ENCODE data around the gene PRR18. TPM values are rescaled to one million over a fixed set of nuclear protein-coding genes. Genes with fewer than 3 reads are reported as not detected.

PRR18 gene
- 0.17 TPM for polyA plus RNA-seq (2013, experiment 1 of 2)
- 0.19 TPM for polyA plus RNA-seq (2013, experiment 2 of 2)

GRCh38 chr6:166308033-166308768 is at the start of gene PRR18:
PRR18 (minus strand) TSS chr6:166308392; CDS start chr6:166308142, 250 bp downstream.
- peaks cover 2% of the 10 kb centered on the region for H3K79me1 ChIP-seq (ENCODE audit: low read depth, low read length)
- H3K4me2 ChIP-seq (ENCODE audit: insufficient read depth, low read length, poor library complexity, severe bottlenecking) = peak within 1 kb of the TSS; percentile 94
- no peak within 1 kb of the TSS for H3K4ac ChIP-seq (ENCODE audit: low read length)
- peak within 1 kb of the TSS; percentile 93 for H3K23ac ChIP-seq (ENCODE audit: low read depth, low read length, poor library complexity)
- no peaks in the 10 kb centered on the region for H3K9me3 ChIP-seq (replicated peaks in 1 of 2; ENCODE audit: control insufficient read depth in 2 of 2, insufficient read depth in 1 of 2, low read depth in 1 of 2, low read length in 2 of 2)
- H2BK5ac ChIP-seq (ENCODE audit: low read length) = no peak within 1 kb of the TSS
- H2AFZ ChIP-seq (ENCODE audit: low read length) = peak within 1 kb of the TSS; percentile 98
- no peak within 1 kb of the TSS for H2BK120ac ChIP-seq (ENCODE audit: low read depth, low read length)
- H3K18ac ChIP-seq (ENCODE audit: low read length) = peak within 1 kb of the TSS; percentile 93
- DNase-seq (ENCODE audit: low spot score) = peak; percentile 31
- peak within 1 kb of the TSS; percentile 81 for H3K9ac ChIP-seq (ENCODE audit: low read depth, low read length, poor library complexity)
- H3K4me1 ChIP-seq (ENCODE audit: control insufficient read depth in 2 of 2, insufficient read depth in 1 of 2, low read depth in 1 of 2, low read length in 2 of 2) = peaks cover 0 to 6% of the 10 kb centered on the region in 2 donors
- H2BK15ac ChIP-seq (ENCODE audit: low read length) = peak within 1 kb of the TSS; percentile 67
- peak within 1 kb of the TSS; percentile 42 to 78 for H3K4me3 ChIP-seq (ENCODE audit: low read length in 2 of 2)
- no peaks in the 10 kb centered on the region for H3K36me3 ChIP-seq (replicated peaks in 1 of 2; ENCODE audit: control insufficient read depth in 2 of 2, insufficient read depth in 2 of 2, low read length in 2 of 2)
- WGBS, 2 donors (ENCODE audit: extremely low coverage in 2 of 2, insufficient read length in 2 of 2, insufficient replicate concordance in 1 of 2) = no CpG with 5 or more reads among the region's 74 CpGs
- peak within 1 kb of the TSS; percentile 71 for H3K14ac ChIP-seq (ENCODE audit: low read length)
- peak within 1 kb of the TSS; percentile 84 for H2BK12ac ChIP-seq (ENCODE audit: low read length)
- H3K27me3 ChIP-seq (ENCODE audit: control insufficient read depth in 3 of 3, insufficient read depth in 3 of 3, low read depth in 1 of 3, low read length in 3 of 3) = peaks cover 22 to 74% (median 45%) of the 10 kb centered on the region in 3 experiments
- H2AK5ac ChIP-seq (ENCODE audit: low read depth, low read length) = peak within 1 kb of the TSS; percentile 24
- H3K27ac ChIP-seq (replicated peaks; ENCODE audit: low read length) = no peak within 1 kb of the TSS
- peak within 1 kb of the TSS; percentile 82 for H4K8ac ChIP-seq (ENCODE audit: low read depth, low read length)
- H4K91ac ChIP-seq (ENCODE audit: low read depth, low read length, poor library complexity) = no peak within 1 kb of the TSS

GRCh38 chr6:166355552-166355951 is 47.4 kb upstream of the PRR18 start:
- no peak overlapping the region for H2AFZ ChIP-seq (ENCODE audit: low read length)
- H3K14ac ChIP-seq (ENCODE audit: low read length) = peak overlapping the region; percentile 96
- no peak overlapping the region for H4K8ac ChIP-seq (ENCODE audit: low read depth, low read length)
- peaks cover 0 to 8% of the 10 kb centered on the region in 2 donors for H3K9me3 ChIP-seq (replicated peaks in 1 of 2; ENCODE audit: control insufficient read depth in 2 of 2, insufficient read depth in 1 of 2, low read depth in 1 of 2, low read length in 2 of 2)
- DNase-seq (ENCODE audit: low spot score) = no peak
- H3K79me1 ChIP-seq (ENCODE audit: low read depth, low read length) = no peaks in the 10 kb centered on the region
- H4K91ac ChIP-seq (ENCODE audit: low read depth, low read length, poor library complexity) = no peak overlapping the region
- H3K18ac ChIP-seq (ENCODE audit: low read length) = no peak overlapping the region
- peaks cover 2 to 14% of the 10 kb centered on the region in 2 donors for H3K4me1 ChIP-seq (ENCODE audit: control insufficient read depth in 2 of 2, insufficient read depth in 1 of 2, low read depth in 1 of 2, low read length in 2 of 2)
- no peaks in the 10 kb centered on the region for H3K27me3 ChIP-seq (ENCODE audit: control insufficient read depth in 3 of 3, insufficient read depth in 3 of 3, low read depth in 1 of 3, low read length in 3 of 3)
- H3K23ac ChIP-seq (ENCODE audit: low read depth, low read length, poor library complexity) = peak overlapping the region; percentile 66
- no peak overlapping the region for H3K4me3 ChIP-seq (ENCODE audit: low read length in 2 of 2)
- no peak overlapping the region for H2BK12ac ChIP-seq (ENCODE audit: low read length)
- WGBS, 2 donors (ENCODE audit: extremely low coverage in 2 of 2, insufficient read length in 2 of 2, insufficient replicate concordance in 1 of 2) = no CpG with 5 or more reads among the region's 5 CpGs
- H3K4ac ChIP-seq (ENCODE audit: low read length) = no peak overlapping the region
- H3K9ac ChIP-seq (ENCODE audit: low read depth, low read length, poor library complexity) = no peak overlapping the region
- H2BK15ac ChIP-seq (ENCODE audit: low read length) = no peak overlapping the region
- H3K27ac ChIP-seq (replicated peaks; ENCODE audit: low read length) = no peak overlapping the region
- no peak overlapping the region for H2BK5ac ChIP-seq (ENCODE audit: low read length)
- H3K4me2 ChIP-seq (ENCODE audit: insufficient read depth, low read length, poor library complexity, severe bottlenecking) = no peak overlapping the region
- H2AK5ac ChIP-seq (ENCODE audit: low read depth, low read length) = no peak overlapping the region
- no peak overlapping the region for H2BK120ac ChIP-seq (ENCODE audit: low read depth, low read length)
- H3K36me3 ChIP-seq (replicated peaks in 1 of 2; ENCODE audit: control insufficient read depth in 2 of 2, insufficient read depth in 2 of 2, low read length in 2 of 2) = no peaks in the 10 kb centered on the region

- H2BK5ac ChIP-seq (ENCODE audit: low read length) = no peak overlapping the region
- no peaks in the 10 kb centered on the region for H3K36me3 ChIP-seq (replicated peaks in 1 of 2; ENCODE audit: control insufficient read depth in 2 of 2, insufficient read depth in 2 of 2, low read length in 2 of 2)
- no peak overlapping the region for H4K8ac ChIP-seq (ENCODE audit: low read depth, low read length)
- H4K91ac ChIP-seq (ENCODE audit: low read depth, low read length, poor library complexity) = no peak overlapping the region
- WGBS, 2 donors (ENCODE audit: extremely low coverage in 2 of 2, insufficient read length in 2 of 2, insufficient replicate concordance in 1 of 2) = no CpG with 5 or more reads among the region's 4 CpGs
- no peak overlapping the region for H3K4me2 ChIP-seq (ENCODE audit: insufficient read depth, low read length, poor library complexity, severe bottlenecking)
- H3K14ac ChIP-seq (ENCODE audit: low read length) = no peak overlapping the region
- no peak overlapping the region for H3K18ac ChIP-seq (ENCODE audit: low read length)
- no peak overlapping the region for H2AK5ac ChIP-seq (ENCODE audit: low read depth, low read length)
- H3K27me3 ChIP-seq (ENCODE audit: control insufficient read depth in 3 of 3, insufficient read depth in 3 of 3, low read depth in 1 of 3, low read length in 3 of 3) = no peaks in the 10 kb centered on the region
- H2BK15ac ChIP-seq (ENCODE audit: low read length) = no peak overlapping the region
- no peaks in the 10 kb centered on the region for H3K79me1 ChIP-seq (ENCODE audit: low read depth, low read length)
- H3K4me1 ChIP-seq (ENCODE audit: control insufficient read depth in 2 of 2, insufficient read depth in 1 of 2, low read depth in 1 of 2, low read length in 2 of 2) = peaks cover 2 to 14% of the 10 kb centered on the region in 2 donors
- DNase-seq (ENCODE audit: low spot score) = no peak
- no peak overlapping the region for H2BK120ac ChIP-seq (ENCODE audit: low read depth, low read length)
- H3K27ac ChIP-seq (replicated peaks; ENCODE audit: low read length) = no peak overlapping the region
- no peak overlapping the region for H2BK12ac ChIP-seq (ENCODE audit: low read length)
- H3K4ac ChIP-seq (ENCODE audit: low read length) = no peak overlapping the region
- H3K23ac ChIP-seq (ENCODE audit: low read depth, low read length, poor library complexity) = no peak overlapping the region
- no peak overlapping the region for H2AFZ ChIP-seq (ENCODE audit: low read length)
- peaks cover 0 to 11% of the 10 kb centered on the region in 2 donors for H3K9me3 ChIP-seq (replicated peaks in 1 of 2; ENCODE audit: control insufficient read depth in 2 of 2, insufficient read depth in 1 of 2, low read depth in 1 of 2, low read length in 2 of 2)
- H3K4me3 ChIP-seq (ENCODE audit: low read length in 2 of 2) = peak overlapping the region in 1 of 2 donors; percentile 9
- H3K9ac ChIP-seq (ENCODE audit: low read depth, low read length, poor library complexity) = no peak overlapping the region
Observed at GRCh38 chr6:166354965-166355364, 46.8 kb upstream of the PRR18 start.

- H3K14ac ChIP-seq (ENCODE audit: low read length) = no peak overlapping the region
- H2AFZ ChIP-seq (ENCODE audit: low read length) = no peak overlapping the region
- no peaks in the 10 kb centered on the region for H3K36me3 ChIP-seq (replicated peaks in 1 of 2; ENCODE audit: control insufficient read depth in 2 of 2, insufficient read depth in 2 of 2, low read length in 2 of 2)
- H2BK12ac ChIP-seq (ENCODE audit: low read length) = no peak overlapping the region
- H3K9me3 ChIP-seq (replicated peaks in 1 of 2; ENCODE audit: control insufficient read depth in 2 of 2, insufficient read depth in 1 of 2, low read depth in 1 of 2, low read length in 2 of 2) = peaks cover 0 to 15% of the 10 kb centered on the region in 2 donors
- no CpG with 5 or more reads among the region's 4 CpGs for WGBS, 2 donors (ENCODE audit: extremely low coverage in 2 of 2, insufficient read length in 2 of 2, insufficient replicate concordance in 1 of 2)
- H2BK15ac ChIP-seq (ENCODE audit: low read length) = no peak overlapping the region
- peaks cover 2 to 14% of the 10 kb centered on the region in 2 donors for H3K4me1 ChIP-seq (ENCODE audit: control insufficient read depth in 2 of 2, insufficient read depth in 1 of 2, low read depth in 1 of 2, low read length in 2 of 2)
- no peak overlapping the region for H2AK5ac ChIP-seq (ENCODE audit: low read depth, low read length)
- H3K79me1 ChIP-seq (ENCODE audit: low read depth, low read length) = no peaks in the 10 kb centered on the region
- H2BK5ac ChIP-seq (ENCODE audit: low read length) = no peak overlapping the region
- H3K27me3 ChIP-seq (ENCODE audit: control insufficient read depth in 3 of 3, insufficient read depth in 3 of 3, low read depth in 1 of 3, low read length in 3 of 3) = no peaks in the 10 kb centered on the region
- H3K18ac ChIP-seq (ENCODE audit: low read length) = no peak overlapping the region
- no peak overlapping the region for H3K9ac ChIP-seq (ENCODE audit: low read depth, low read length, poor library complexity)
- H3K23ac ChIP-seq (ENCODE audit: low read depth, low read length, poor library complexity) = no peak overlapping the region
- no peak overlapping the region for H4K8ac ChIP-seq (ENCODE audit: low read depth, low read length)
- no peak overlapping the region for H2BK120ac ChIP-seq (ENCODE audit: low read depth, low read length)
- no peak overlapping the region for H3K4me3 ChIP-seq (ENCODE audit: low read length in 2 of 2)
- no peak overlapping the region for H3K27ac ChIP-seq (replicated peaks; ENCODE audit: low read length)
- H4K91ac ChIP-seq (ENCODE audit: low read depth, low read length, poor library complexity) = no peak overlapping the region
- H3K4me2 ChIP-seq (ENCODE audit: insufficient read depth, low read length, poor library complexity, severe bottlenecking) = no peak overlapping the region
- H3K4ac ChIP-seq (ENCODE audit: low read length) = no peak overlapping the region
- DNase-seq (ENCODE audit: low spot score) = no peak
Observed at GRCh38 chr6:166354143-166354542, 46.0 kb upstream of the PRR18 start.

Measured in neuronal stem cell (in vitro differentiated cells).